GM21723 (cell line): ENCODE data around the gene RNF220.

ENCODE experiments used
- ATAC-seq: cut with Tn5 transposase; IDR thresholded peaks from one replicate; pipeline ENCODE4 v1.9.1; 2021; ENCODE audit warnings: mild to moderate bottlenecking, moderate library complexity; ENCODE audit not compliant: unreplicated experiment

Gene RNF220

GRCh38 chr1:44672961-44673674, 268.1 kb downstream of the RNF220 start:
- ATAC-seq, result no peak

DNA sequence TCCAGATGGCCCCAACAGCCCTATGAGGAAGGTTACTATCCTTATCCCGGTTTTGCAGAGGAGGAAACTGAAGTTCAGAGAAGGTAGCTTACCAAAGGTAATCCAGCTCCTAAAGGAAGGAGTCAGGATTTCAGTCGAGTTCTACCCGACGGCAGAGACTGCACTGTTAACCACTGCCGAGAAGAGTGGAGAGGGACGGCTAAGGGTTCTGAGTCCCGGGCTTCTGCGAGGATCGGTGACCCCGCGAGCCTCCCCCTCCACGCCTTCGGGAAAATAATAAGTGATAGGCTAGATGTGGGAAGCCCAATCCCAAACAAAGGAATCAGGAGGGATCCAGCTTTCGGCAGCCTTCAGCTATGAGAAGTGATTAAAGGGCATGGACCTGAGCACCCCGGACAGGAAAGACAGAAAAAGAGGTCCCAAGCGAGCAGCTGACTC, 268.6 kb downstream of the RNF220 start:
- peak; percentile 7 for ATAC-seq

DNA sequence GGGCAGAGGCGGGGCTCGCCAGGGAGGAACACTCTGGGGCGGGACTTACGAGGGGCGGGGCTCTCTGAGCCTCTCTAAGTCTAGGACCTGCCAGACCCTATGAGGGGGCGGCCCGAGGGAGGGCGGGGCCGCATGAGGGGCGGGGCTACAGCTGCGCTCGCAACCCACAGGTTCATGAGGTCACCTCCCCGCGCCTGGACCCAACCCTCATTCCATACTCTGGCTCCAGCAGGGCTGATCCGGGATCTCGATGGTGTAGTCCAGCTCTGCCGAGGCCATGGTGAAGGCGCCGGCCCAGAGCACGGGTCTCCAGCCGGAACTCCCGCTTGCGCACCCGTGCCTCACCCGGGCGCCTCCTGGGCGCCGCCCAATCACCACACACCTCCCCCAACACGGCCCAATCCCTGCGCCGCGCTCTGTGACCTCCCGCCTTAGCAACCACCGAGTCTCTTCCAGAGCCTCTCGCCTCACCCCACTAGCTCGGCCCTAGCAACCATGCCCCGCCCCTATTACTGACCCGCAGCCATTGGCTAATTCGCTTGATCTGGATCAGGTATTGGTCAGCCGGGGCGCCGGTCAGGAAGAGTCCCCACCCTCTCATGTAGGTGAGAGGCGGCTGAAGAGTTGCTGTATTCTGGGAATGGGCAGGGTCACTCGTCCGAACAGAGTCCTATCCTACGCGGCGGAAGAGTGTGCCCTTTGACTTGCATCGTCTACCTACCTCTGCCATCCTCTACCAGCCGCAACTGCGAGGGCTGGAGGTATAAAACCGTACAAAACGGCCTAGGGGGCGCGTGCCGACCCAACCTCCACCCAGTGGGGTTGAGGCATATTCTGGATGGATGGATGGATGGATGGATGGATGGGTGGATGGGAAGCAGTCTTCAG, 269.3 kb downstream of the RNF220 start, which contains the start of the genes ARMH1 and TMEM53:
ARMH1 (plus strand) TSS at position 602 of the 888 bp plus-strand sequence. CDS start 14,984 bp downstream, outside the sequence.
TMEM53 (minus strand) TSS at position 369 of the 888 bp plus-strand sequence; CDS start at position 279, 90 bp downstream.
- peak; percentile 88 for ATAC-seq

GRCh38 chr1:44675186-44675585, 270.1 kb downstream of the RNF220 start:
- no peak for ATAC-seq

- ATAC-seq, result no peak
Measured at GRCh38 chr1:44676484-44677200, 271.6 kb downstream of the RNF220 start.

GRCh38 chr1:44677201-44677766, 272.2 kb downstream of the RNF220 start:
- no peak for ATAC-seq

GRCh38 chr1:44678120-44678519, 273.1 kb downstream of the RNF220 start:
- no peak for ATAC-seq

DNA sequence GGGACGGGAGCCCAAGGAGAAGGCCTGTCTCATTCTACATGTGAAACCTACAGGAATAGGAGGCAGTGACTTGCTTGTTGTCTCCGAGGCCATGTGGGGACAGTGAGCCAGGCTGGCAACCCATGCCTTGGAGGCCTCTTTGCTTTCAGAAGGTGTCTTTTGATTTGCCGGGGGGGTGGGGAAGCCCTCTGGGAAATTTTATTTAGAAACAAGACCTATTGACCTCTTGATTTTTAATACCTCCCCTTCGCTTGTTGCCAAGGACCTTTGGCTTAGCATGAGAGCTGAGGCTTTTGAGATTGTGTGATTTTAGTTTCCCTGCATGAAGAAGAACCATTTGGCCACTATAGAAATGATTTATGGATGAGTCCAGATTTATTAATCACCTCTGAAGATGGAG, 273.6 kb downstream of the RNF220 start:
- ATAC-seq, result no peak

DNA sequence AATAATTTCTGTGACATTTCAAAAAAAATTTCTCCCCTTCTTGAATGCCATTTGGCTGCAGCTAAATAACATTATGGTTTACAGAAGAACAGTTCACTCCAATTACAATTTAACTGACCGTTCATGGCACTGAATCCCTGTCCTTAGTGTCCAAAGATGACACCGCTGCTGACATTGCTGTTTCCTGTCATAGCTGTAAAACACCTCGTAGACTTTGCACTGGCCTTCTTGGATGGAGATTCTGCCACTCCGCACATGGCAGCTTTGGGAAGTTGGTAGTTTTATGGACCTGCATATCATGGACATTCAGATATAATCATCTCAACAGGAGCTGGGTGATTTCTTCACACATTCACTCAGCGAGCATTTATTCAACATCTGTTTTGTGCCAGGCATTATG, 274.4 kb downstream of the RNF220 start:
- ATAC-seq, result no peak

DNA sequence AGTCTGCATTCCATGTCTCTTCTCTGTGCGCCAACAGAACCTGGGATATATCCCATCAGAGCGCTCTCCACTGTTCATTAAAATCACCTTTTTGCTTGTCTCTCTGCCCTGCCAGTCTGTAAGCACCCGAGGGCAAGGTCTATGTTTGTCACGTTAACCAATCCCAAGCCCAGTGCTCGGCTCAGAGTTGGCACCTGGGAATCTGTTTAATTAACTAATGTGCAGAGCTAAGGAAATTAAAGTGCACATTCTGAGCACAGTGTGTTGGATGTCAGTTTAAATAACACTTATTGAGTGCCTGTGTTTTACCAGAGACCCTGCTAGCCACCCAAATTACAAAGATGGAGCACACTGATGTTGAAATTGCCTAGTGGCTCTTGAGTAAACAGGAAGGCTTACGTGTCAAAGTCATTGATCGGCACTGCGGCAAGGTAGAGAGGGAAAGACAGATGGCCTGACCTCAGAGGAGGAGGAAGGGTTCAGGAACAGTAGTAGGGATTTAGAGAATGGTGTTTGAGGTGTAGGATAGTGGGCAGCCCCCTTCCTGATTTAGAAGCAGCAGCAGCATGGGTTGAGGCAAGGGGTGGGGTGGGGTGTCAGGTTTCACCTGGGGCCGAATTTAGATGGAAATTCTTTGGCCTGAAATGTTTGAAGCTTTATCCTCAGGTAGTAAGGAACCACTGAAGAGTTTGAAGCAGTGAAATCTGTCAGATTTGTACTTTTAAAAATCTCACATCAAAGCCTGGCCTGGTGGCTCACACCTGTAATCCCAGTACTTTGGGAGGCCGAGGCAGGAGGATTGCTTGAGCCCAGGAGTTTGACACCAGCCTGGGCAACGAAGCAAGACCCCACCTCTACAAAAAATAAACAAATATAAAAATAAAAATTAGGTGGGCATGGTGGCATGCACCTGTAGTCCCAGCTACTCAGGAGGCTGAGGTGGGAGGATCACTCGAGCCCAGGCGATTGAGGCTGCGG, 277.1 kb downstream of the RNF220 start:
- ATAC-seq, result no peak

DNA sequence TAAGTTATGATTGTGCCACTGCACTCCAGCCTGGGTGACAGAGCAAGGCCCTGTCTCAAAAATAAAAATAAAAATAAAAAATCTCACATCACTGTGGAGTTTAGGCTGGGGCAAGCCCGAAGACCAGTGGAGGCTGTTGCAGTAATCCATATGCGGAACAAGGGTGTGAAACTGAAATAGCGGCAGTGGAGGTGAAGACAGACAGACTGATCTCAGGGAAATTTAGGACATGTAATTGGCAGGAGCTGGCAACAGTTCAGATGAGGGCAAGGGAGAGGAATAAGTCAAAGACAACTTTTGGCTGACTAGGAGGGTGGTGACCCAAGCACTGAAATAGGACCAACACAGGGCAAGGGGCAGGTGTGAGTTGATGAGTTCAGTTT, 277.8 kb downstream of the RNF220 start:
- no peak for ATAC-seq

DNA sequence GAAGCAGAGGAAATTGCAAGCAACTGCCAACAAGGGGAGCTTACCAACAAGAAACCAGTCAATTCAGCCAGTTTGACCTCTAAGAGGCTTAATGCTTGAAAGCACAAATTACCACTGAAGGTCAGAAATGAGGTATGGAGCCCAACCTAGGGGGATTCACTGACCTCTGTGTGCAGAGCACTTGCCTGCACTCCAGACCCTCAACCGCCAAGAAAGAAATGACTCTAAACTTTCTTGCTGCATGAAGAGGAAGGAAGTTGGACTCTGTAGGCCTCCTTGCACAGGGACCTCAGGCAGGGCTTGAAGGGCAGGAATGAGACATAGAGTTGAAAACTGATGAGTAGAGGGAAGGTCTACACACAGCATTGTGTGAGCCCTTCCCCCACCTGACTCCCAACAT, 279.5 kb downstream of the RNF220 start:
- ATAC-seq, result peak; percentile 85

- ATAC-seq, result no peak
Measured at GRCh38 chr1:44685218-44685617, 280.2 kb downstream of the RNF220 start.

DNA sequence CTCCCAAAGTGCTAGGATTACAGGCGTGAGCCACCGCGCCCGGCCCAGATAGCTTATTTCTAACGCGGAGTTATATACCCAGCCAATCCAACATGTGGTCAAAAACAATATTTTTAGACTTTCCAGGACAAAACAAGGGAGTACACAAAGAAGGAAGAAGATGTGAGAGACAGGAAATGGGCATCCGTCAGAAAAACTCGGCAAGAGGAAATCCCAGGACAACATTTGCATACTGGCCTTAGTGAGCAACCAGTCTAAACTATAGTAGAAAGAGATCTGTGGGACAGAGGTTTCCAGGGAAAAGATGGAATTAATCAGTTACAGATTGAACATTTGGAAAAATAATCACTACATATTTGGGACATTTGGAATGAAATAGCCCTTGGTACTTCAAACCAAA, 280.8 kb downstream of the RNF220 start:
- ATAC-seq, result no peak

- no peak for ATAC-seq
Measured at GRCh38 chr1:44688760-44689446, 283.8 kb downstream of the RNF220 start.

- ATAC-seq, result no peak
Measured at GRCh38 chr1:44689447-44689765, 284.4 kb downstream of the RNF220 start.

- ATAC-seq, result no peak
Measured at GRCh38 chr1:44693159-44693558, 288.1 kb downstream of the RNF220 start.

- ATAC-seq, result no peak
Measured at GRCh38 chr1:44693900-44694299, 288.8 kb downstream of the RNF220 start.

- peak; percentile 80 for ATAC-seq
Measured at GRCh38 chr1:44694863-44695478, 289.9 kb downstream of the RNF220 start.
